CD4-positive, alpha-beta T cell treated with Interleukin-15 for 4 hours (primary cell): ENCODE data around the gene NKAIN2.
"Not testable (repeated sequence)": the region's sequence is repeated elsewhere in the genome, so short reads cannot be mapped to it uniquely, and the experiment has no call there.

Source experiments
- DNase-seq: peaks from one replicate; pipeline ENCODE4 v3.0.0-alpha.2; 2020; ENCODE audit warnings: low spot score

Gene NKAIN2

DNA sequence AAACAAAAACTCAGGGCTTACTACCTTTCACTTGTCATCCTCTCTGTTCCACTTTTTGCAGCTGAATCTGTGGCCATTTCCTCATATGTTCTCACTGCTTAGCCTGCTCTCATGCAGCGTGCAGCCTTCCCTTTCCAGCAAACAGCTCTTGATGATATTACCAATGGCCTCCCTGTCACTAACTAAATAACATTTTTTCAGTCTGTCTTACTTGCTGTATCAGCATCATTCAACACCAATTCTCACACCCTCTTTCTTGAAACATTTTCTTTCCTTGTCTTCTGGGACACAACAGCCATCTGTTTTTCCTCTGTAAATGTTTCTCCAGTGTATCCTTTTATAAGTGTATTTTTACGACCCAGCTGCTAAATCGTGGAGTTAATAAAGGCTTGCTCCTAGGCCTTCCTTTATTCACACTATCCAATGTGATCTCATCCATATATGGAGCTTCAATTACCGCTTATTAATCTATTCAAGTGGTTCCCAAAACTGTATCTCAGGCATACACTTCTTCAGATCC lies 634.9 kb downstream of the NKAIN2 start:
- DNase-seq, result no peak

DNA sequence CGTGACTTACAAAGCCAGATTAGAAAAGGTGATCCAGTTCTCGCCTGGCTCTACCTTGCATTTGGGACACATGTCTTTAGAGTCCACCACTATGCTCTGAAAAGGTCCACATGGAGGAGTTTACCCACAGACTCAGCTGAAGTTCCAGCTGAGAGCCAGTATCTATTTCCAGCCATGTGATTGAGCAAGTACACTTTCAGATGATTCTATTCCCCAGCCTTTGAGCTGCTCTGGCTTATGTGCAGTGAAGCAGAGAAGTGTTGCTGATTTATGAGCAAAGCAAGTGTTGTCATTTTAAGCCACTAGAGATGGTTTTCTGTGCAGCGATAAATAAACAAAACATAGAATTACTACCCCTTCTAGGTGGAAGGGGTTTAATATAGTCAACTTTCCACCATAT lies 637.8 kb downstream of the NKAIN2 start:
- no peak for DNase-seq

DNA sequence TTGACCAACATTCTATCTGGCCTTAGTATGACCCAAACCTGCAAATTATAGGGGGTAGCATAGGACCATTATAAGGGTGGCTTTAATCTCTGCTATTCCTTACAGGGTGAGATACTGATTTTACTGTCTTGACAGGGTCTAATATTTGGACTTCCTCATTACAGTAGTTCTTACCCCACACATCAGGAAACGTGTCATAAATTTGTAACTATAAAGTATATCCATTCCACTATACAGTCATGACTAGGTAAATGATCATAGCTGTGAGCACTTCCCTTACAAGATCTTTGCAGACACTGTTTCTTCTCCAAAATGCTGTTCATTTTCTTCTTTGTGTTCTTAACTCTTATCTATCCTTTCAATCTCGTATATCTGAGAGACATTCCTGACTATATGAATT lies 639.9 kb downstream of the NKAIN2 start:
- no peak for DNase-seq

DNA sequence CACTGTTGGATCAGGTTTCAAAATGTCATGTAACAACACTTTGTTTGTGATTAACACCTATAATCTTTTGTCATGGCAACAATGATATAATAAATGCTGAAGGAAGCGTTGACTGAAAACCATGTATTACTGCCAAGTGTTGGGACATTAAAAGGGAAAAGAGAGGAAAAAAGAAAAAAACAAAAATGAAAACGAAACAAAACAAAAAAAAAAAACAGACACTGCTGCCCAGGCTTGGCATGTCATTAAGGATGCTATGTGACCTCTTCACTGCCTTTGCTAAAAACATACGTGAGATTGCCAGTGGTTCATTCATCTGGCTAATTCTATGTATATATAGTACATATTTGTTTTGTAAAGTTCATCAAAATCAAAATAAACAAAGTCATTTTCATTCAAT lies 641.9 kb downstream of the NKAIN2 start:
- DNase-seq, result no peak

DNA sequence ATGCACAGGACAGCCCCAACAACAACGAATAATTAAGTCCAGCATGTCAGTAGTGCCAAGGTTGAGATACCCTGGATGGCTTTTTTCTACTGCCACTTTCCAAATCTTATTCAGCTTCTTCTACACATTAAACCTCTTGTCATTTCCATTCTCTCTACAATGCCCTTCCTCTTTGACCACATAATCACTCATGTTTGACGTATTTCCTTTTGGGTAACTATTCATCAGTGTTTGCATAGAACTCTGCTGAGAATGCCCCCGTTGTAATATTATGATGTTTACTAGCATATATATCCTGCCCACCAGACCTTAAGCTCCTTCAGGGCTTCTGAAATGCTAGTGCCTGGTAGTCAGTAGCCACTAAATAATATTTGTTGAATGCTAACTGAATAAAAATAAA lies 643.3 kb downstream of the NKAIN2 start:
- no peak for DNase-seq

DNA sequence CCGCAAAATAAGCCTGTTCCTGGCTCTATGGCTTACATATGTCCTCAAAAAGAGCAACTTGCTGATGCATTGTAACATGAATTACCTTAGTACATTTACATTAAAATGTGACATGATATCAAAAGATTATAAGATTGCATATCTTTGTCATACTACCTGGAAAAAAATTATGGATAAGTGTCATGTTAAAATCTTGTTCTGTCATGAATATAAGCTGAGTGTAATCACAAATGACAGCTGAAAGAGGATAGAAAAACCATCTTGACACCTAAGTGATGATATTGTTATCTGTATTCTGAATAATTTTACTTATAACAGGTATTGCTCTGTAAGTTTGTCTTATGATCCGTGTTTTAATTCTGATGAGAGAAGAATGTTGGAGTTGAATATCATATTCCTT lies 655.6 kb downstream of the NKAIN2 start:
- no peak for DNase-seq

DNA sequence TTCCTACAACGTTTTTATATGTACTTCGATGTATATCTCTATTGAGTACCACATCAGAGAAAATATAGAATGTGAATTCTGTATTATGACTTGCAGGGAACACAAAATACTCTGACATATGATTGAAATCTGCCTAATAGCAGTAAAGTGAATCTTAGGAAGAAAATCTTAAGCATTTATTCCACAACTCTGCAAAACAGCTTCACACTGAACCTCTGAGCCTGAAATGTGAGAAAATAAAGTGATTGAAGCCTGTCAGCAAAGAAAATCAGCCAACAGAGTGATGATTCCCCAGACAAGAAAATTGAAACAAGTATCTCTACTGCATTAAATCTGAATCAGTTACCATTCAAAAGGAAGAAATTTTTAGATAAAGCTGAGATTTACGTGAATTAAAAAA lies 659.1 kb downstream of the NKAIN2 start:
- DNase-seq, result no peak

DNA sequence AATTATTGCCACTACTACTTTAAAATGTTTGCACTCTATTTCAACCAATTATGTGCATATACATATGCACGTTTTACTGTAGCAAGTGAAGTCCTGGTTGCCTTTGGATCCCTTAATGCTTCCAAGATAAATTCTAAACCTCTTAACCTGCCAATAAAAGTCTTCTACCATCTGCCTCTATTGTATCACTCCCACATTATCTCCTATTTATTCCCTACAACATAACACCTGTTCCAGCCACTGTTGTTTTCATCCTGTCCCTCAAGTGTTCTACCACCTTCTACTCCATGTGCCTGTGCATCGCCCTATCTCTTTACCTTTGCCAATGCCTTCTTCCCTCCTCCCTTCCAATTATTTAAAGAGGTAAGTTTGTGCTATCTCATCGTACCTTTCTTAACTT lies 659.6 kb downstream of the NKAIN2 start:
- no peak for DNase-seq

DNA sequence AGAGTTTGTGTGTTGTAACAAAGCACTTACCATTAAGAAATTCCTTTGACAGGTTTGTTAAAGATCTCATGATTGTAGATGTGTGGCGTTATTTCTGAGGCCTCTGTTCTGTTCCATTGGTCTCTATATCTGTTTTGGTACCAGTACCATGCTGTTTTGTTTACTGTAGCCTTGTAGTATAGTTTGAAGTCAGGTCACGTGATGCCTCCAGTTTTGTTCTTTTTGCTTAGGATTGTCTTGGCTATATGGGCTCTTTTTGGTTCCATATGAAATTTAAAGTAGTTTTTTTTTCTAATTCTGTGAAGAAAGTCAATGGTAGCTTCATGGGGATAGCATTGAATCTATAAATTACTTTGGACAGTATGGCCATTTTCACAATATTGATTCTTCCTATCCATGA lies 660.9 kb downstream of the NKAIN2 start:
- not testable (repeated sequence) for DNase-seq

DNA sequence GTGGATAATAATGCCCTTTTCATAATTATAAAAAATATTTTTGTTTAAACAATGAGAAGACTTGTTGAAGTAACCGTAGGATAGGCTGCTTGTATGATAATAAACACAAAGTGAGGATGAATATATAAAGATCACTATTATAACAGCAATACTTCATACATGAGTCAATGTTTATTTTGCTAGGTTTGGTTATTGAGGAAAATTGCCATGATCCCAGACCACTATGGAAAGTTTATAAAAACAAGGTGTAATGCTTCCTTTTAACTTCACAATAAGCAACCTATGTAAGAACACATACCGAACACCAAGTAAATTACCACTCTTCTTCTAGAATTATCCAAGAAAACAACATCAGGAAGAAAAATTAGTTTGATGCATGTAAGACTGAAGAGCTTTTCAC lies 663.3 kb downstream of the NKAIN2 start:
- no peak for DNase-seq

DNA sequence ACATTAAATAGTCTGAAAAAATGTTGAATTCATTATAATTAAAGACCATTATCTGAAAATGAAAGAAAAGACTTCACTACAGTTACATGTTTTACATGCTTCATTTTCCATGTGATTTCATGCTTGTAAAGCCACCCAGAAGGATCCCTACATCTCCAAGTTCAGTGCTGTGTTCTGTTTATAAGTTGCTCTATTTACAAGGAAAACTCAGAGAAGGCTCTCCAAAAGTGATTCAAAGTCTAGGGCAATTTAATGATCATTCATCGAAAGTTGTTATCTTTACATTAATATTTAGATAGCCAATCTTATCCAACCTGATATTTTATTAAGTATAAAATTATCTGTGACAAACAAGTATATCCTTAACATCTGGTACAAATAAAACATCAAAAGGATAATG lies 663.7 kb downstream of the NKAIN2 start:
- no peak for DNase-seq

DNA sequence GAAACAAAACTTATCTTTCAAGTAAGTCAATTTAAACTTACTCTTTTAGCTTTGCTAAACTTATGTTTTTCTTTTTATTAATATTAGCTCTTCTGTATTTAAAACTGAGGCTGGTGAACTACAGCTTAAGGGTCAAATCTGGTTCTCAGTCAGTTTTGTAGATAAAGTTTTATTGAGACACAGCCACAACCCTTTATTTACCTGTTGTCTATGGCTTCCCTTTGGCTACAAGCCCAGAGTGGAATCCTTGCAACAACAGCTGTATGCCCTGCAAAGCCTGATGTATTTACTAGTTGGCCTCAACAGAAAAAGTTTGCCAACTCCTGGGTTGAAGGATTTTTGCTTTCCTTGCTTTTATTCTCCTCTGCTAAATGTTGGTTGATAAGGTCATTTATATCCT lies 667.1 kb downstream of the NKAIN2 start:
- no peak for DNase-seq

DNA sequence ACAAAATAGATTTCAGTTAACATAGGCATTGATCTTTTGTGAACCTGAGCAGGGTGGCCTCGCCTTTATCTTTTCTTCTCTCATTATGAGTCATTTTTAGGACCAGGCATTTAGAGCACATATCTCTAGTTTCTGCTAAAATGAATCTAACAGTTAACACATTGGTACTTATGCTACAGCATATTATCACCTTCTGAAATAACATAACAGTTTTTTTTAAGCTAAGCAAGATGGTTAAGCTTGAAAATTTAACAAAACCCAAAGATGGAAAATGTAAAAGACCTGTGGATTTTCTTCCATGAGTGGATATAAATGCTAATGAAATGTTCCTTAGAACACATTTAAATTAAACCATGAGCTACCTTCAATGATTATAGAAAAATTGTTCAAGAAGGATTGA lies 671.5 kb downstream of the NKAIN2 start:
- no peak for DNase-seq

DNA sequence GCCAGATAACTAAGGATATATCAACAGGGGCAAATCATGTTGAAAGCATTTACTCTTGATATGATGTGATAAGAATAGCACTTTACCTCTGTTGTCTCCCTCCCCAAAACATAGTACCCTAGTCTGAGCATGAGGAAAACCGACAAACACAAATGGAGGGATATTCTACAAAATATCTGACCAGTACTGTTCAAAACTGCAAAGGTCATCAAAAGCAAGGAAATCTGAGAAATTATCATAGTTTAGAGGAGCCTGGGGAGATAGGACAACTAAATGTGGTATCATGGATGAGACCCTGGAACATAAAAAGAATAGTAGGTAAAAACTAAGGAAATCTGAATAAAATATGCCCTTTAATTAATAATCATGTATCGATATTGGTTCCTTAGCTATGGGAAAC lies 675.2 kb downstream of the NKAIN2 start:
- DNase-seq, result no peak

DNA sequence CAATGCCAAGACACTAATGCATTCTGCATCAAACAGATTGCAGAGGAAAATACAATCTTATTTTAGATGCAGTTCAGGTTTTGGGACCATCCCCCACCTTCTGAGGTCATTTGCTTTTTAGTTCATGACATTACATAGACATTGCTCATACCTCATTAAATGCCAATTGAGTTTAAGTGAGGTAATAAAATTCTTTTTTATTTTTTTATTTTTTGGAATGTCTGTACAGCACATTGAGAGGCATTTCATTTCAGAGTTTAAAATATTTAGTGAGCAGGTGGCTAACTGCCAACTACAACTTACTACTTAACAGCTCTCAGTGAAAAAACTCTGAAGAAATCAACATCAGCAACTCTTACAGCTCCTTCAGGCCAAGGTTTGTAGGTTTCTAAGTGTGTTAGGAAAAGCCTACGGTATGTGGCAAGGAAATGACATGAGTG lies 676.3 kb downstream of the NKAIN2 start:
- no peak for DNase-seq

DNA sequence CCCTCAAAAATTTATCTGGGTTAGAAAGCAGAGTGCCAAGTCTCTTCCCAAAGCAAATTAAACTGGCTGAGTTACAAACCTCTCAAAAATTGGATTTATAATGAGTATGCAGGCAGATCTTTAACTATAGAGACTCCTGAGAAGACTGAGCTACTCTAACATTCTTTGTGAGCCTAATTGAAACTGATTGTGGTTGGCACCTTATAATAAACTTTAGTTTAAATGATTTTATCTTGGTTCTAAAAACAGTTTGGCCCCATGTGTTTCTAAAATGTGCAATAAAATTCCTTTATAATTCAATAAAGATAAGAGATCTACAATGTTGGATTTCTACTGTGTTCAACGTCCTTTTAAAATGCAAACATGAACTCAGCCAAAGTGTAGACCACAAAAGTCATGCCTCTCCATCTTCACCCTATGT lies 678.4 kb downstream of the NKAIN2 start:
- no peak for DNase-seq

DNA sequence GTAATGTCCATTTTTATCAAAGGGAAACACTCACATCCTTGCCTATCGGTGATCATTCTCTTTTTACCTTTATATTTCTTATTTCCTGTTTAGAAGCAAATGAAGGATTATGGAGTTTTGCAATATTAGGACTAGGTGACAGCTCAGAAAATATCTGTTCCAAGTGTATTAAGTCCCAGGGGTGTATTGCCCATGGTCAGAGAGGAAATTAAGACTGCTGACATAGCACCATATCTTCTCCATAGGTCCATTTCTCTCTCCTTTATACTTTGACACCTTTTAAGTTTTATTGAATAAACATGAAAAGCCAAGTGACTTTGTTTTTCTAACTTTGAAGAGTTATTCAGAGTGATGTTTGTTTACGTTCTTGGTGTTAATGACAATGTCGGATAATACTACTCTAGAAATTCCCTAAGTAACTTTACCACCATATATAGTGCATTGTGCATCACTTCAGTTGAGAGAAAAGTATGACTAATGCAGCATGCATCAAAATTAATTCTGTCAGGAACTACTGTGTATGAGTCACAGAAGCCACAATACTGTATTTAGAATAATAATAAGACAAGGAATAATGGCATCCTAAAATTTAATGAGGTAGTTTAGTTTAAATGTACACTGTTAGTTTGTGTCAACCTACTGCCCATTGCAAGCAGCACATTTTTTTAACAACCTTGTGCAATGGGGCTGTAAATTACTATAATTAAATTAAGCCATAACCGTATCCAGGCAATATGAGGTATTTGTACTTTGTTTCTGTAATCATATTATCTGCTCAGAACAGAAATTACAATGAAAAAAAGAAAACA lies 684.2 kb downstream of the NKAIN2 start:
- DNase-seq, result no peak

DNA sequence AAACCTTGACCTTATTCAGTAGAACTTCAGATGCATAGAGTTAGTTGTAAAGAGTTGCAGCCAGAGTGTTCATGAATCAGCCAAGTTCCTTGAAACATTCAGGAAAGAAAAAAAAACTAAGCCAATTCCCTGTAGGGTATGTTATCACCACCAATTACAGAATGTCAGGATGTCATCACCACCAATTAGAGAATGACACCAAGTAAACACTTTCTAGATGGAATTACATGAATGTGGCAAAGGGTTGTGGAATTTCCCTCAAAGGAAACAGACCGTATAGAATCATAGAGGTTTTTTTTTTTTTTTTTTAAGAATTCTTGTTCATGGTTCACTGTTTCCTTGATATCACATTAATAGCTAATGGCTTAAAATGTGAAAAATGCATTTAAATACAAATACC lies 686.5 kb downstream of the NKAIN2 start:
- DNase-seq, result no peak

DNA sequence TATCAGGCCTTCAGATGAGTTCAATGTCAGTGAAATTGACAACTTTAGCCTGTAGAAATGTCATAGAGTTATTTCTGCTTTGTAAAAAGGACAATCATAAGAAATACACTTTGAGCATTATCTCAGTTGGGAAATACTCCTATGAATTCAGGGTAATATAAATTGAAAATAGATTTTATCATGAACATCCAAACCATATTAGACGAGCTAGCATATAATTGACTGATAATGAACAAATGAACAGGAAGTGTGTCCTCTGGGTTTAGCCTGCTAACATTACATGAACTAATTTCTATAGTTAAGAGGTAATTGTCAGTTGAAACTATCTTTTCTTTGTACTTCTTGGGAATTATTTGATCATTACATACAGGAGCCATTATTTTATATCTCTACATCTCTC lies 689.6 kb downstream of the NKAIN2 start:
- no peak for DNase-seq

DNA sequence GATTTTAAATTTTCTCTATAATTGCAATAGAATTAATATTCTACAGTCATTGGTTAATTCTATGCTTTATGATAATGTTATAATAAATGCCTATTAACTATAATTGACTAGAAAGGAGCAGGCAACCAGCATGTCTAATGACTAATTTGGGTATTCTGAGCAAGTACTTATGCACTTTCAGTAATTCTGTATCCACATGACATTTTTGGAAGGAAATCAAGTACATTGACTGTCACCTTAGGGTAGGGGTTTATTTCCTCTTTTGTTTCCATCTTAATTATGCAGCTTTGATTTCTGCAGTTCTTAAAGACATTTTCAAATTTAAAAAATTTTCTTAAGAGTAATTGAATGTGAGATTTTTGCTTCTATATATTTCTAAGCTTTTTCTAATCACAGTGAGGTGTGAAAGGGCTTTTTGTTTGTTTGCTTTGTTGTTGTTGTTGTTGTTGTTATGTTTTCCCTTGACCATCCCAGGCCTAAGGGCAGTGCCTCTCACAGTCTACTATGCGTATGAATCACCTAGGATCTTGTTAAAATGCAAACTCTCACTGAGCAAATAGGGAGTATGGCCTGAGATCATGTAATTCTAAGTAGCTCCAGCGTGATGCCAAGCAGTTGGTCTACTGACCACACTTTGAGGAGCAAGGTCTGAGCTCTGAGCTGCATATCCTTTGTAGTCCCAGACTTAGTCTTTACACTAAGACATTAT lies 691.4 kb downstream of the NKAIN2 start:
- DNase-seq, result no peak

DNA sequence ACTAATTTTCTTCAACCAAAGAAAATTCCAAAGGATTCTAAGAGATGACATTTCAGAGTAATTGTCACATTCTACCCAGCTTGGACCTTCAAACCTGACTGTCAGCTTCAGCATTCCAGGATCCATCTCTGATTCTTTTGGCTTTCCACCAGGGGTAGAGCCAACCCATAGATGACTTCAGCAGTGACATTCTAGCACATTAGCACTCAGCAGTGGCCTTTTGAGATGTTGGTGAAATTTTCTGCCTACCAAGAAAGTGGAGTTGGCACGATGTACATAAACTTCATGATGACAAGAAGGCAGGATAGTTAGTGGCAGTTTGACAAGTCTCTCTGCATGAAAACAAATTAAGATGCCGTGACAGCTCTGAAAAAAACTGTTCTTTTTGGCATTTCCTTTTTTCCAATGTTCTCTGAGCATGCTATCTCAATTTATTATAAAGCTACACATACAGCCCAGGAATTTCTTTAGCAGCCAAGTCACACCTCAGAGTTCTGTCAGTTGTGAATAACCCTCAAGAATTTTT lies 692.1 kb downstream of the NKAIN2 start:
- DNase-seq, result no peak

DNA sequence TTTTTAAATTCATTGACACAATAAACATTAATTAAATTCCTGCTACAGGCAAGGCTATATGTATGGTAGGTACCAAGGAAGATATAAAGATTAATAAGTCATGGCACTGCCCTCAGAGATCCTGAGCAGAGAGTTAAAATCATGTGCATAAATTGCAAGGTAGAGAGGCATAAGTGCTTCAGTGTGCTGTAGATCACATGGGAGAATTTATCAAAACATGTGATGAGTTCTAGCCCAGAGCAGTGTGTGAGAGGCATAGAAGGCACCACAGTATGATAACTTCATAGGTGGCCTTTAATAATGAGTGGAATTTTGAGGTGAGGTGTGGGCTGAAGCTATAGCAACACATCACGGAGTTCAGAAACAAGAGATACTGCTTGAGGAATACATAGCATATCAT lies 692.7 kb downstream of the NKAIN2 start:
- DNase-seq, result no peak

DNA sequence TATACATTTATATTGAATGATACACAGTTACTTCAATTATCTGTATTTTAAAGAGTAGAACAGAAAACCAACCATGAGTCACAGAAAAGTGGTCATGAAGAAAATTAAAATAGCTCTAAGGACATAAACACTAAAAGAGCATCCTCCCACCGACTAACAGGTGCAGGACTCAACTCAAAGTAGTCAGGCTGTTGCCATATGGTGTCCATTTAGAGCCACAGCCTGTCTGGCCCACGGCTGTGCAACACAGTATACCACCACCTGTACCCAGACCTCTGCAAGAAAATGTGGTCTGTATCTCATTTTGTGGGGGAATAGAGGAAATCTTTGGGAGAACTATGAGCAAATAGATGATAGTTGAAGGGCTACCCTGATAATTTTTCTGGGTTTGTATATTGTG lies 708.8 kb downstream of the NKAIN2 start:
- DNase-seq, result no peak
